NCI-H1930 (cell line): ENCODE measurements around the gene TOB1.

ENCODE experiments used
- DNase-seq, 2 experiments: peaks; one replicate each; lab custom pipeline; 2025; lab: John Stamatoyannopoulos, UW

TOB1 gene

DNA sequence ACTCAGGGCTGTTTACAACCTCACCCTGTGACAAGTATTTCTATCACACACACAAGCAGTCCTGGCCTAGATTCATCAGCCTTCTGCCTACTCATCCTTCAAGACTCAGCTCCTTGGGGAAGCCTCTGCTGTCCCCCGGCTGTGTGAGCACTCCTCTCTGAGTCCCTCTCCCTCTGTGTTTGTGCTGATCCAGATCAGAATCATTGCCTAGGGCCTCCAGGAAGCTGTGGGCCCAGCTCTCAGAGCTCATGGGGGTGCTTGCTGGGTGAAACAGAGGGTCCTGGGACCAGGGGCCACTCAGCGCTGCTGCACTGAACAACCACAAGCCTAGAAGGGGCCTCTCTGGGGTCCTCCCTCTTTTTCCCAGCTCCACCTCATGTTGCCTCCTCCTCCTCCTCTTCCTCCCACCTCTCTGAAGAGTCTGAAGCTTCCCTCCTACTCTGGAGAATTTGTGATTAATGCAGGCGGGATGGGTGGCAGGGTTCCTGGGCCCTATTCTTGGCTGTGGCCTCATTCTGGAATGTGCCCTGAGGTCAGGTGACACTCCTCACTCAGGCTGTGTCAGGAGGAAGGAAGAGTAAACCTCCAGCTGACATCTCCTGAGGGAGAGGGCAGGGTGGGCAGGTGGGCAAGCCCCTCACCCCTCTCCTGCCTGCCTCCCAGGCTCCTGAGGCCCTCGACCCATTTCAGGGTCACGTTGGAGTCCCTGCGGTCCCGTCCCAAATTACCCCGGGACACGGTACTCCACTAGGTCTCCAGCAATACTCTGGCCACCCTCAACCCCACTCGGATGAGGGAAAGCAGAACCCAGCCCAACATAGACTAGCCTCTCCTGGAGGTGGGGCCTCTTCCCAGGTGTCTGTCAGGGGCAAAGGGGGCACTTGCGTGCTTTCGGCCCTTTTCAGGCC, 20.7 kb downstream of the TOB1 start:
- no peak for DNase-seq

DNA sequence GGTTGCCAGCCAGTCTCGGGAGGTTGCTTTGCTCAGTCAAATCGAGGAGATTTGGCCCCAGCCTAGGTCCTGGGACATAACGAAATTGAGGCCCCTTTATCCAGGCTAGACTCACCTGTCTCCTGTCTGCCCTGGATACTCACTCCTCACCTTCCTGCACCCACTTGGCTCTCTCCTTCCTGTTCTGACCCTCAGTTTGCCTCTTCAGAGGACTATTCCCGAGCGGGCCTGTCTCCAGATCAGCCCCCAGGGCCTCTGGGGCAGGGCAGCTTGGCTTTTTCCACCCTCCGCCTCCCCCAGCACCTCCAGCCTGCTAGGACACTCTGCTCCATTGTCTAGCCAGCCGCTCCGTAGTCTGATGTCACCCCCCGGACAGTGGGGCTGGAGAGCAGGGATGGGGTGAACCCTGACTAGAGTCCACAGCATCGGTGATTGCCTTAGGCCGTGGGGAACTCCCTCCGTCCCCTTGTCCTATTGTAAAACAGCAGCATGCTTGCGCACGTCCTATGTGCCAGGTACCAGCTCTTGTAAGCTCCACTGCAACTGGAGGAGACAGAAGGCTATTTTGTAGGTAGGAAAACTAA, 21.9 kb downstream of the TOB1 start:
- DNase-seq = no peak

GRCh38 chr17:50843150-50843905, 22.8 kb downstream of the TOB1 start:
- no peak for DNase-seq

DNA sequence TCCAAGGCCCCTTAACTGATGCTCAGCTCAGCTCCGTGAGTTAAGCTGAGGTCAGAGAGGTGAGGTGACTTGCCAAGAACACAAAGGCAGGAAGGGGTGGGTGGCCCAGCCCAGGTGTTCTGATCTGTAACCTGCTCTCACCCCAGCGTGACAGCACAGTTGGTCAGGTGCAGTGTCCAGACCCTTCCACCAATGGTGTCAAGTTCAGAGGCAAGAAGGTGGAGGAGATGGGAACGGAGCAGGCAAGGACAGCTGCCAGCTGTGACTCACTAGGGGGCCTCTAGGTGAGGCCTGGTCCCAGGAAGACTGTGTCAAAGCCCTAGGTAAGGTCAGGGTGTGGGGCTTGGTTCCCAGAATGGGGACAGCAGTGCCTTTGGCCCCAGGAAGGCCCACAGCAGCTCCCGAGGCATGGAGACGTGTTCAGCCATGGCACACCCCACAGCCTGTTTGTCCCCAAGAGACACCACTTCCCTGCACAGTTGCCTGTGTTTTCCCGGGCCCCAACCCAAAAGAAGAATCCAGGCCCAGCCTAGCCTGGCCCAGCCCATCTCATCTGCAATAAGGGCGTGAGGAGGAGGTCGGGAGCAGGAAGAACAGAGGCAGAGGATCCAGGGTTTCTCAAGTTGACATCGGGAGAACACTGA, 23.5 kb downstream of the TOB1 start:
- no peak for DNase-seq

DNA sequence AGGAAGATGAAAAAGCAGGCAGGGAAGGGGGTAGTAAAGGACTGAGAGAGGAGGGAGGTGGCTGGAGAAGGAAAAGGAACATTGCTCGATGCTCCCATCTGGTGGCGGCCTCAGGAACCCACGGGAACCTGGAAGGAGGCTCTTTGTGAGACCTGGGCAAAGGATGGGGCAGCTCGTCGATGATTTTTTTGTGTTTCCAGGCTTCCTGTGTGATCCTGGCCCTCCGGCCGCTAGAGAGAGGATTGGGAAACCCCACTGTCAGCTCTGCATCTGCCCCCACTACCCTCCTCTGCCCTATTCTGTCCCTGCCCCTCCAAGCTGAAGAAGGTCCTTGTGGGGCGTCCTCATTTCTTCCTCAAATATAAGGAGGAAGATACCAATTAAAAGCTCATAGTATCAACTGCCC, 24.2 kb downstream of the TOB1 start:
- DNase-seq = peak; percentile 20 to 56

DNA sequence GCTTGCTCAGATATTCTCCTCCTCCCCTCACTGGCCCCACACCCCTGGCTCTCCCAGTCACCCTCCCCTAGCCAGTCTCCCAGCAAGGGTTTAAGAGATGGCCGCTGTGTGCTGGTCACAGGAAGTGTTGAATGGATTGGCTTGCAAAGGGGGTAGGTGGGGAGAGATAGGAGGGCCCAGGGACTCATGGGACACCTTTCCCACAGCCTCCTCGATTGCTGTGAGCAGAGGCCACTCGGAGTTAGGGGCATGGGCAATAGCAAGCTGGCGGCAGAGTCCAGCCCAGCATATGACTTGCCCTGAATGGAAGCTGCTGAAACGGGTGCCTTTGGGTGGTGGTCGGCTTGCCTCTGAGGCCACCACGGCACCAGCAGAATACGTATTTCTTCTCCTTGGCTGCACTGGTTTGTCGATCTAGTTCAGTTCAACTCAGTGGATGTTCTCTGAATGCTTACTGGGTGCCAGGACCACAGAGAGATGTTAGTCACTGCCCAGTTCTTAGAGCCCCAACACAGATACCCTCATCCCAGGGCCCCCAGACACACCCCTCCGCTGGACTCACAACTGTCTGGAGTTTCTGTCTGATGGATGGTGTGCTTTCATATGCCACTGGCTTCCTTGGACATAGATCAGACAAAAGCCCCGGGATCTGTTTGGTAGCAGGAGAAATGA, 24.7 kb downstream of the TOB1 start:
- DNase-seq = no peak

DNA sequence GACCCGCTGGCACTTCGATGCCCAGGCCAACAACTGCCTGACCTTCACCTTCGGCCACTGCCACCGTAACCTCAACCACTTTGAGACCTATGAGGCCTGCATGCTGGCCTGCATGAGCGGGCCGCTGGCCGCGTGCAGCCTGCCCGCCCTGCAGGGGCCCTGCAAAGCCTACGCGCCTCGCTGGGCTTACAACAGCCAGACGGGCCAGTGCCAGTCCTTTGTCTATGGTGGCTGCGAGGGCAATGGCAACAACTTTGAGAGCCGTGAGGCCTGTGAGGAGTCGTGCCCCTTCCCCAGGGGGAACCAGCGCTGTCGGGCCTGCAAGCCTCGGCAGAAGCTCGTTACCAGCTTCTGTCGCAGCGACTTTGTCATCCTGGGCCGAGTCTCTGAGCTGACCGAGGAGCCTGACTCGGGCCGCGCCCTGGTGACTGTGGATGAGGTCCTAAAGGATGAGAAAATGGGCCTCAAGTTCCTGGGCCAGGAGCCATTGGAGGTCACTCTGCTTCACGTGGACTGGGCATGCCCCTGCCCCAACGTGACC, 25.8 kb downstream of the TOB1 start:
- DNase-seq = no peak

GRCh38 chr17:50839591-50840310, 26.4 kb downstream of the TOB1 start:
- no peak for DNase-seq

DNA sequence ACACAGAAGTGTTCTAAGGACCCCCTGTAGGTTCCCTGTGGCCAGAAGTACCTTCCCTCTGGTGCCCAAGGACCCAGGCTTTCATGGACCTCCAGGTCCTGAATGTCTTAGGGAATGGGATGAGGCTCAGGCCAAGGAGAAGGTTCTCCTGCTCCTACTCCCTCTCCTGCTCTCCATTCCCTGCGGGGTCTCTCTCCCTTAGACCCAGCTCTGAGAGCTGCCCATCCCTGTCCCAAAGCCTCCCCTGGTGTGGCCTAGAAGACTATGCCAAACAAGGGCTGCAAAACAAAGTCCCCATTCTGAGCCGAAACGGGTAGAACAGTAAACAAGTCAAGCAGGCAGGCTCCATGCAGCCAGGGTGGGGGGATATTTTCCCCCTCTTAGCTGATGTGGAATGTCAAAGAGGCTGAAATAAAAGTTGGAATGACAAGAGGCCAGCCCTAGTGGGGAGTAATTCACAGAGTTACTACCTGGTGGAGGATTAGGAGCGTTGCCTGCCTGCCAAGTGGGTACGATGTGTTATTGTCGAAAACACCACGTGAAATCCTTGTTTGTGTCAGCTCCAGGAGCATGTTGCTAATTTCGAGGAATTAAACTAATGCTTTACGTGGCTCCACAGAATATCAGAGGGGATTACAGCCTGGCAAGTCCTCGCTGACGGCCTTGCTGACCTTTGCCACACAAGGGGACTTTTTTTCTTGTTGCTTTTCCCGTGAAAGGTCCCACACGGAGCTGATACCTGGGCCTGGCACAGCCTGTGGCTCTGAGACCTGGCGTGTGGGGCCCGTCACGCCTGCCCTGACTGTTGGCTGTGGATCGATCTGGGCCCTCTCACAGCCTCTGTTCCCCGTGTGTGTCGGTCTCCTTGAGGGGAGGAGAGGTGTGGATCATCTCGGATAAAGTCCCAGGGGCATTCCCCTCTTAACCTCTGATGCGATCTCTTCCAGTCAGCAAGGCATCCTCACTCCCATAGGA, 27.9 kb downstream of the TOB1 start:
- no peak for DNase-seq

GRCh38 chr17:50837286-50837979, 28.7 kb downstream of the TOB1 start:
- no peak for DNase-seq

DNA sequence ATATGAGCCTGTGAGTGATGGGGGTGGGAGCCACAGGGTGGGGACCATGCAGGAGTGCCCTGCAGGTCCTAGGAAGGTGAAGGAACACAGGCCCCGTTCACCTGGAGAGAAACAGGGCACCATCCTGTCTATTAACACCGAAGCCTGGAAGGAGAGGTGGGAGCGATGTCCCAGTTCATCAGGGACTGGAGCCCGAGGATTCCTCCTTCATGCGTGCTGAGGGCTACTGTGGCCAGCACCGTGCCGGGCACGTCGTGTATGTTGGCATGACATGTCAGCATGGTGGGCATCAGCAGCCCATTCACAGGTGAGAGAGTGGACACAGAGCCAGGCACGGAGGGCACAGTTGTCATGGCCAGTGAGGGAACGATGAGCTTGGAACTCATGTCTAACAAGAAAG, 29.3 kb downstream of the TOB1 start:
- DNase-seq = no peak

DNA sequence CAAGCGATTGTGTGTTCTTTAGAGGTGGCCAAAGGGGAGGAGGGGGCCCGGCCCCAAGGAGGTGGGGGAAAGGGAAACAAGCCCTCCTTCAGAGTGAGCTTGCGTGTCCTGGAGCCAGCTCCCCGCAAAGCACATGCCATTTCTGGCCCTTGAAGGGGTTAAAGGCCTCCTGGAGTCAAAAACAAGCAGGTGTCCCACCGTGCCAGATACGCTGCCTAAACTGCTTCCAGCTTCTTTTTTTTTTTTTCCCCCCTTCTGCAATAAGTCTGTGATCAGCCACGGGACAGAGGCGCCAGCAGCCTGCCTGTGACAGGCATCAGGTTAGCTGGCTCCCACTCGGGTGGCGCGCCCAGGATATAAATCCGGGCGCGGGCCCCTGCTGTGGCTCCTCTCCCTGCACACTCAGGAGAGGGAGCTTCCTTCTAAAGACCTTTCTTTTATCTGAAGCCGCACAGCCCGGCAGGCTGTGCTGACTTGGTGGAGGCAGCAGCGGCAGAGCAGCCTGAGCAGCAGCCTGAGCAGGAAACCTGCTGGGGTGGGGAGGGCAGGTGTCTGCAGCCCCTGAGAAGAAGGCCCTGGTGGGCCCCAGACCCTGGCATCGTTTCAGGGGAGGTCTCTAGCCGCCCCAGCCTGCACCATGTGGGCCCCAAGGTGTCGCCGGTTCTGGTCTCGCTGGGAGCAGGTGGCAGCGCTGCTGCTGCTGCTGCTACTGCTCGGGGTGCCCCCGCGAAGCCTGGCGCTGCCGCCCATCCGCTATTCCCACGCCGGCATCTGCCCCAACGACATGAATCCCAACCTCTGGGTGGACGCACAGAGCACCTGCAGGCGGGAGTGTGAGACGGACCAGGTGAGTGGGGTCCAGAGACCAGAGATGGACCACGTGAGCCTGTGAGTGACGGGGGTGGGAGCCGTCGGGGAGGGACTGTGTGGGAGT, 30.6 kb downstream of the TOB1 start, which contains the start of gene WFIKKN2:
Gene WFIKKN2, plus strand, starts transcription at position 286 of the 934 bp plus-strand sequence. Its CDS starts 352 bp downstream, at position 638.
- DNase-seq = no peak

DNA sequence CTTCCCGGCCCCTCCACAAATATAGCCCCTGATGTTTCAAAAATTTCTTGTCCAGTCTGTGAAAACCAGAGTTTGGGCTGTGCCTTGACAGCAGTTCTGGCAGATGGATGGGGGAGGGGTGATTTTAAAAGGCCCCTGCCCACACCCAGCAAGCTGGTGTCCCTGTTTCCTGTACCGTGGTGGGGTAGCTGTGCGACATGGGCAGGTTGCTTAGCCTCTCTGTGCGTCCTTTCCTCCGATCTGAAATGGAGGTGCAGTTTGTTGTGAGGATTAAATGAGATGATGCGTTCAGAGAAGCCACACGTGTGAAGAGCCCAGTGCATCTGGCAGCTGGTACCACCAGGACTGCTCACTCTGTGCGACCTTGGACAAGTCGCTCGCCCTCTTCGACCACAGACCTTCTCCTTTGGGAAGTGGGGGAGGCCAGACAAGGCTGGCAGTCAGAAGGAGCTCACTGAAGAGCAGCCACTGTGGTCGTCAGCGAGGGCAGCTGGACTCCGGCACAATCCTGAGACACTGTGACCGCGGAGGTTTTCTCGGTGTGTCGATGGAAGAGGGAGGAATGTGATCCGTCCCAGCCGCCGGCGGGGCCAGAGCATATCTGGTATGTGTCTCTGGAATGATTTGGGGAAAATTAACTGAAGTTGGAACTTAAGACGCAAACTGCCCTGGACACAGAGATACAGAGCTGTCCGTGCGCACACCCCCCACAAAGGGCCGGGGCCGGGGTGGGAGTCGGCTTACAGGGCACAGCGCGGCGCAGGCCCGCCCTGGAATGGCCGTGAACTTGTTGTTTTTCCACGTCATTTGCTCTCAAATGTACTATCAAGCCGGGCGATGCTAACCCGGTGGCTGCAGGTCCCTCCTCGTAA, 31.5 kb downstream of the TOB1 start:
- DNase-seq = no peak

GRCh38 chr17:50833510-50834428, 32.4 kb downstream of the TOB1 start:
- no peak for DNase-seq

- DNase-seq = no peak
Measured at GRCh38 chr17:50832864-50833381, 33.2 kb downstream of the TOB1 start.
